ENCODE data around the gene C16orf74.

- TF ChIP-seq CTCF (IDR thresholded peaks at IDR 0.05) (no peak), POLR2A (IDR thresholded peaks at IDR 0.05) (no peak)
Observed at GRCh38 chr16:85785927-85786326, 35.0 kb upstream of the C16orf74 start.

Measured in Peyer's patch (tissue), 4 donors.